Activated CD4-positive, alpha-beta memory T cell treated with anti-CD3 and anti-CD28 coated beads for 36 hours (primary cell): ENCODE results near the gene PNMA1. TPM values are rescaled to one million over a fixed set of nuclear protein-coding genes. Genes with fewer than 3 reads are reported as not detected.
A peak's percentile ranks its signal among the peaks of the same experiment; 100 is the strongest.

Experiments
- CTCF ChIA-PET: fragments of 350-600 bp; sonication (Branson Sonifier 250); formaldehyde crosslinking; loops from one replicate; lab custom pipeline; 2021; ENCODE audit warnings: antibody characterized with exemption, inconsistent platforms; lab: Charles Lee
- POLR2A ChIA-PET: fragments of 350-600 bp; sonication (Branson Sonifier 250); formaldehyde crosslinking; loops from one replicate; lab custom pipeline; 2021; ENCODE audit warnings: antibody characterized with exemption; lab: Charles Lee
- DNase-seq: peaks from one replicate; pipeline ENCODE4 v3.0.0-alpha.2; 2020
- H3K27ac Mint-ChIP-seq: one replicate; pipeline ENCODE4 v1.8.0; 2021; ENCODE audit warnings: mixed read lengths
- H3K27me3 Mint-ChIP-seq: one replicate; pipeline ENCODE4 v1.8.0; 2021; ENCODE audit warnings: mixed read lengths
- H3K36me3 Mint-ChIP-seq: one replicate; pipeline ENCODE4 v1.8.0; 2021; ENCODE audit warnings: mixed read lengths
- H3K4me1 Mint-ChIP-seq: one replicate; pipeline ENCODE4 v1.8.0; 2021; ENCODE audit warnings: low read depth, mixed read lengths
- H3K4me3 Mint-ChIP-seq: one replicate; pipeline ENCODE4 v1.8.0; 2021; ENCODE audit warnings: mild to moderate bottlenecking, mixed read lengths
- H3K9me3 Mint-ChIP-seq: one replicate; pipeline ENCODE4 v1.8.0; 2021; ENCODE audit warnings: mixed read lengths
- intact Hi-C: fragments of 100-400 bp; cut with micrococcal nuclease; formaldehyde crosslinking; loops from one replicate; pipeline ENCODE4 v1.15.1; 2023
- total RNA-seq, 2 experiments: library from RNA; stranded (reverse); gene quantifications; one replicate each; pipeline ENCODE4 v1.2.3, GENCODE V29; 2021

Gene PNMA1
- total RNA-seq, 2 experiments from 2014 or later: 28.2 to 28.3 TPM

GRCh38 chr14:73751157-73751691 lies 37.0 kb upstream of the PNMA1 start:
- Mint-ChIP-seq H3K36me3 (peaks cover 11% of the 10 kb centered on the region), H3K4me3 (no peak overlapping the region)
- intact Hi-C loops: loop anchor here (5.0 to 10.0 kb wide), 2 partner anchors 36 to 334 kb away; partner anchors contain the start of genes ALDH6A1 and LIN52

DNA sequence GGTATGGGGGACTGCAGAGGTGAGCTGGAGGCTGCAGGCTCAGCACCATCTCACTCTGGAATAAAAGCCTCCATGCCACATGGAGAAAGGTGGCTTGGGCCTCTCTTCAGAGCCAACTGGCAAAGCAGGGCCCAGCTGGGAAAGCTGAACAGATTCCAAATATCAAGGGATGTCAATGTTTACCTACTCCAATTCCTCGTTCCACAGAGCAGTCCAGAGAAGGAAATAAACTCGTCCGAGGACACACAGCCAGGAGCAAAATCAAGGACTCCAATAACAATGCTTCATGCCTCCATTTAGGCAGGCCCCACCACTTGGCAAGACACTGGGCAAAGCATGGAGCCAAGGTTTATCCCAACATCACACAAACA lies 36.3 kb upstream of the PNMA1 start:
- intact Hi-C loops: loop anchor here (5.0 to 10.0 kb wide), 2 partner anchors 37 to 334 kb away; partner anchors contain the start of genes ALDH6A1 and LIN52
- peaks cover 94% of the 10 kb centered on the region for H3K4me1 Mint-ChIP-seq
- H3K4me3 Mint-ChIP-seq: no peak overlapping the region
- H3K27me3 Mint-ChIP-seq: no peaks in the 10 kb centered on the region
- peak overlapping the region; percentile 33 for H3K27ac Mint-ChIP-seq
- peaks cover 11% of the 10 kb centered on the region for H3K36me3 Mint-ChIP-seq
- no peaks in the 10 kb centered on the region for H3K9me3 Mint-ChIP-seq
- ChIA-PET POLR2A (no interaction called here), CTCF (interaction anchor here (0.8 to 6.4 kb wide), 5 partner anchors 9 to 75 kb away, joined by 3 to 54 read pairs (median 6); a partner anchor contains a TSS)
- DNase-seq: no peak

More at GRCh38 chr14:73751157-73751691, 37.0 kb upstream of the PNMA1 start:
- DNase-seq: no peak
- peak overlapping the region; percentile 69 for H3K27ac Mint-ChIP-seq
- peaks cover 96% of the 10 kb centered on the region for H3K4me1 Mint-ChIP-seq
- H3K27me3 Mint-ChIP-seq: no peaks in the 10 kb centered on the region
- CTCF ChIA-PET: interaction anchor here (1.5 to 6.4 kb wide), 3 partner anchors 19 to 75 kb away, joined by 3 to 54 read pairs (median 29); no protein-coding TSS in a partner anchor
- POLR2A ChIA-PET: interaction anchor here (0.5 kb wide), 1 partner anchor 29 kb away, joined by 3 read pairs; no protein-coding TSS in a partner anchor
- H3K9me3 Mint-ChIP-seq: no peaks in the 10 kb centered on the region

- Mint-ChIP-seq H3K4me1 (peaks cover 94% of the 10 kb centered on the region), H3K36me3 (peaks cover 11% of the 10 kb centered on the region), H3K27me3 (no peaks in the 10 kb centered on the region), H3K9me3 (no peaks in the 10 kb centered on the region), H3K4me3 (no peak overlapping the region), H3K27ac (peak overlapping the region; percentile 33)
- ChIA-PET CTCF (interaction anchor here (0.5 to 2.7 kb wide), 8 partner anchors 8 to 76 kb away, joined by 3 to 12 read pairs (median 4); a partner anchor contains a TSS), POLR2A (interaction anchor here (1.0 kb wide), 3 partner anchors 8 to 106 kb away, joined by 3 to 4 read pairs (median 3); no protein-coding TSS in a partner anchor)
- intact Hi-C loops: loop anchor here (5.0 to 10.0 kb wide), 2 partner anchors 37 to 335 kb away; partner anchors contain the start of genes ALDH6A1 and LIN52
- DNase-seq: no peak
Measured at GRCh38 chr14:73749706-73750530, 35.7 kb upstream of the PNMA1 start.

GRCh38 chr14:73748858-73749357 lies 34.7 kb upstream of the PNMA1 start:
- H3K4me1 Mint-ChIP-seq: peaks cover 95% of the 10 kb centered on the region
- peak overlapping the region; percentile 16 for H3K27ac Mint-ChIP-seq
- H3K9me3 Mint-ChIP-seq: no peaks in the 10 kb centered on the region
- peaks cover 11% of the 10 kb centered on the region for H3K36me3 Mint-ChIP-seq
- no peak for DNase-seq
- no peak overlapping the region for H3K4me3 Mint-ChIP-seq
- ChIA-PET CTCF (interaction anchor here (0.5 to 2.7 kb wide), 6 partner anchors 9 to 77 kb away, joined by 3 to 12 read pairs (median 5); no protein-coding TSS in a partner anchor), POLR2A (interaction anchor here (1.0 kb wide), 3 partner anchors 9 to 105 kb away, joined by 3 to 4 read pairs (median 3); no protein-coding TSS in a partner anchor)
- intact Hi-C loops: no loop called here
- H3K27me3 Mint-ChIP-seq: no peaks in the 10 kb centered on the region

GRCh38 chr14:73747379-73748211 lies 33.4 kb upstream of the PNMA1 start:
- H3K4me3 Mint-ChIP-seq: no peak overlapping the region
- H3K36me3 Mint-ChIP-seq: peaks cover 10% of the 10 kb centered on the region
- no peaks in the 10 kb centered on the region for H3K9me3 Mint-ChIP-seq
- peak overlapping the region; percentile 28 for H3K27ac Mint-ChIP-seq
- intact Hi-C loops: no loop called here
- no peak for DNase-seq
- ChIA-PET POLR2A (interaction anchor here (2.2 kb wide), 1 partner anchor 38 kb away, joined by 5 read pairs; no protein-coding TSS in a partner anchor), CTCF (interaction anchor here (0.7 to 2.8 kb wide), 5 partner anchors 10 to 78 kb away, joined by 3 to 17 read pairs (median 4); no protein-coding TSS in a partner anchor)
- peaks cover 95% of the 10 kb centered on the region for H3K4me1 Mint-ChIP-seq
- no peaks in the 10 kb centered on the region for H3K27me3 Mint-ChIP-seq

DNA sequence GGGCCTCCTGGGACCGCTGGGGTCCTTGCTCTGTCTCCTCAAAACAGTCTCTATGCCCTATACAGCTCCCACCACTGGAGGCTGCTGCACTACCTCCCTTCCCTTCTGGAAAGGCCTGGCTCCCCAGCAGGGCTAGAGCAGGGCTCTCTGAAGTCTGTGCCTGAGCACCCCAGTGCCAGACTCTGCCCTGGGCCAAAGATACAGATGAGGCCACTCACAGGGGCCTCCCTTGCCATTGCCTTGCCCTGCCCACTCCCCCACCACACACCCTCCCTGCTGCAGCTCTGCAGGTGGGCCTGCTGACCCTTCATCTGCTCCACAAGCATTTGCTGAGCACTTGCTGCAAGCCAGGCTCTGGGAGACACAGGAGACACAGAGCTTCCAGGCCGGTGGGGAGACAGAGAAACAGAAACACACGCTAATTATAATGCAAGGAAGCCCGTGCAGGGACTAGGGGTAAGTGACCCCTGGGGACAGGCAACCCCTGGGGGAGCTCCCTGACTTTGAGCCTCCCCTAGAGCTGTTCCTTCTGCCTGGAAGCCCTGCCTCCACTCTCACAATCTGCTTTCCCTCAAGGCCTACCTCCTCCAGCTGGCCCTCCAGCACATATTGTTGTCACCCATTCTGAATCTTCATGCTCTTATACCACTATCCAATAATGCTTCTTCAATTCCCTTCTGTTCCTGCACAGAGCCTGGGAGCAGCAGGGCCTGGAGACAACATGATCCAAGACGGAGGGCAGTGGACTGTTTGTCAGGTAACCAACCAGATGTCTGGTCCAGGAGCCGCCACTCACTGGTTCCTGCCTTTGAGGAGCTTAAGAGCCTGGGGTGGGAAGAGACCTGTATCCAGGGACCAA lies 32.6 kb upstream of the PNMA1 start:
- POLR2A ChIA-PET: interaction anchor here (2.2 to 5.8 kb wide), 2 partner anchors 12 to 39 kb away, joined by 5 to 56 read pairs; a partner anchor contains a TSS
- no peak overlapping the region for H3K4me3 Mint-ChIP-seq

GRCh38 chr14:73745571-73746519 lies 31.7 kb upstream of the PNMA1 start:
- DNase-seq: no peak
- no peaks in the 10 kb centered on the region for H3K9me3 Mint-ChIP-seq
- peaks cover 3% of the 10 kb centered on the region for H3K36me3 Mint-ChIP-seq
- intact Hi-C loops: no loop called here
- H3K27me3 Mint-ChIP-seq: no peaks in the 10 kb centered on the region
- POLR2A ChIA-PET: interaction anchor here (2.2 to 5.9 kb wide), 3 partner anchors 9 to 40 kb away, joined by 5 to 56 read pairs (median 50); a partner anchor contains a TSS
- H3K4me3 Mint-ChIP-seq: no peak overlapping the region
- no peak overlapping the region for H3K27ac Mint-ChIP-seq
- CTCF ChIA-PET: interaction anchor here (1.0 to 5.0 kb wide), 6 partner anchors 12 to 81 kb away, joined by 3 to 56 read pairs (median 8); a partner anchor contains a TSS
- H3K4me1 Mint-ChIP-seq: peaks cover 95% of the 10 kb centered on the region

More for the DNA sequence above, 32.6 kb upstream of the PNMA1 start:
- Mint-ChIP-seq H3K27ac (peak overlapping the region; percentile 51), H3K36me3 (peaks cover 3% of the 10 kb centered on the region), H3K27me3 (no peaks in the 10 kb centered on the region), H3K4me1 (peaks cover 95% of the 10 kb centered on the region), H3K9me3 (no peaks in the 10 kb centered on the region)
- CTCF ChIA-PET: interaction anchor here (0.7 to 2.8 kb wide), 4 partner anchors 11 to 79 kb away, joined by 3 to 17 read pairs (median 4); no protein-coding TSS in a partner anchor
- DNase-seq: no peak
- intact Hi-C loops: no loop called here

- Mint-ChIP-seq H3K36me3 (peaks cover 3% of the 10 kb centered on the region), H3K4me1 (peaks cover 95% of the 10 kb centered on the region), H3K9me3 (no peaks in the 10 kb centered on the region), H3K27me3 (no peaks in the 10 kb centered on the region), H3K4me3 (no peak overlapping the region), H3K27ac (peak overlapping the region; percentile 89)
- POLR2A ChIA-PET: interaction anchor here (1.4 to 5.9 kb wide), 4 partner anchors 10 to 41 kb away, joined by 5 to 56 read pairs (median 28); a partner anchor contains a TSS
- intact Hi-C loops: loop anchor here (5.0 kb wide), 1 partner anchor 82 kb away; no protein-coding TSS in a partner anchor
- CTCF ChIA-PET: interaction anchor here (1.0 to 6.8 kb wide), 8 partner anchors 7 to 81 kb away, joined by 3 to 63 read pairs (median 8); a partner anchor contains a TSS
- DNase-seq: no peak
Measured at GRCh38 chr14:73744874-73745529, 30.8 kb upstream of the PNMA1 start.
